MG63 (cell line): ENCODE measurements around the gene RNF214. TPM values are rescaled to one million over a fixed set of nuclear protein-coding genes. Genes with fewer than 3 reads are reported as not detected.

Experiments
- total RNA-seq: library from RNA; depleted of rRNA; stranded (reverse); fragments of >200 nt; shearing (Covaris generic); gene quantifications from 2 replicates; pipeline ENCODE4 v1.2.3, GENCODE V29; 2014; ENCODE audit warnings: low replicate concordance; rRNA removed

Gene RNF214
- total RNA-seq, 1 experiment from 2014 or later = 2.4 TPM

Other genes with a start within 250 kb of the RNF214 start
- gene SIK3, start 134.2 kb upstream of the RNF214 start, total RNA-seq = 4.1 and 4.3 TPM in 2 replicates
- gene PAFAH1B2, start 88.4 kb upstream of the RNF214 start, total RNA-seq = 143 and 205 TPM in 2 replicates
- 2.7 and 19.8 TPM in 2 replicates for gene SIDT2, start 53.9 kb upstream of the RNF214 start, total RNA-seq
- gene TAGLN, start 33.3 kb upstream of the RNF214 start, total RNA-seq = 0.44 and 0.92 TPM in 2 replicates
- gene PCSK7, start 598 bp upstream of the RNF214 start, total RNA-seq = 24.9 and 26.7 TPM in 2 replicates
- gene BACE1-AS, start 58.7 kb downstream of the RNF214 start, total RNA-seq = 0.15 and 3.2 TPM in 2 replicates
- 7.6 and 9.1 TPM in 2 replicates for gene BACE1, start 83.6 kb downstream of the RNF214 start, total RNA-seq
- gene CEP164, start 95.2 kb downstream of the RNF214 start, total RNA-seq = 23.2 and 33.1 TPM in 2 replicates